Right atrium auricular region (tissue), 2 donors: ENCODE data around the gene PLEKHB1. TPM values are rescaled to one million over a fixed set of nuclear protein-coding genes. Genes with fewer than 3 reads are reported as not detected.
"Not testable (repeated sequence)": the region's sequence is repeated elsewhere in the genome, so short reads cannot be mapped to it uniquely, and the experiment has no call there.

Experiments
- DNase-seq: peaks from one replicate; pipeline ENCODE4 v3.0.0-alpha.2; 2019; ENCODE audit warnings: low spot score
- H3K27ac ChIP-seq, 2 donors: fragments of 200-600 bp; sonication (generic); 1 replicate in 1 of 2; 2 replicates in 1 of 2; pipeline ENCODE4 v1.5.1; 2016 to 2019
- H3K27me3 ChIP-seq, 2 donors: fragments of 200-600 bp; sonication (generic); one replicate each; pipeline versions ENCODE4 v1.5.1 to v1.6.0; 2017 to 2019
- H3K36me3 ChIP-seq: fragments of 200-600 bp; sonication (generic); one replicate; pipeline ENCODE4 v1.5.1; 2016
- H3K4me1 ChIP-seq, 2 donors: fragments of 200-600 bp; sonication (generic); one replicate each; pipeline versions ENCODE4 v1.5.1 to v1.6.0; 2017 to 2019
- H3K4me3 ChIP-seq, 2 donors: fragments of 200-600 bp; sonication (generic); 1 replicate in 1 of 2; 2 replicates in 1 of 2; pipeline ENCODE4 v1.5.1; 2017 to 2019; ENCODE audit warnings: mild to moderate bottlenecking in 1 of 2, moderate library complexity in 1 of 2
- H3K9me3 ChIP-seq, 2 donors: fragments of 200-600 bp; sonication (generic); one replicate each; pipeline ENCODE4 v1.5.1; 2019
- CTCF ChIP-seq, 2 donors: fragments of 200-600 bp; sonication (generic); IDR thresholded peaks; one replicate each; pipeline ENCODE4 v1.5.1; 2019; ENCODE audit warnings: antibody characterized with exemption in 2 of 2
- total RNA-seq, 2 donors: library from RNA; depleted of rRNA; stranded (reverse); fragments of >200 nt; gene quantifications; one replicate each; pipeline ENCODE4 v1.1.0, GENCODE V29; 2016

Gene PLEKHB1
- total RNA-seq, 2 donors from 2014 or later, result 13.0 to 23.8 TPM

- H3K36me3 ChIP-seq, result no peaks in the 10 kb centered on the region
- H3K27ac ChIP-seq, result no peak overlapping the region
- DNase-seq, result no peak
- H3K4me1 ChIP-seq, result peaks cover 0 to 30% of the 10 kb centered on the region in 2 donors
- TF ChIP-seq CTCF (IDR thresholded peaks at IDR 0.05), result no peak
- H3K9me3 ChIP-seq, result no peaks in the 10 kb centered on the region
- no peak overlapping the region for H3K4me3 ChIP-seq
- no peaks in the 10 kb centered on the region for H3K27me3 ChIP-seq
Measured at GRCh38 chr11:73664877-73665276, 18.5 kb downstream of the PLEKHB1 start.

GRCh38 chr11:73667891-73668290, 21.5 kb downstream of the PLEKHB1 start:
- no peak overlapping the region for H3K27ac ChIP-seq
- no peak for TF ChIP-seq CTCF (IDR thresholded peaks at IDR 0.05)
- no peaks in the 10 kb centered on the region for H3K27me3 ChIP-seq
- H3K4me1 ChIP-seq, result peaks cover 0 to 28% of the 10 kb centered on the region in 2 donors
- H3K9me3 ChIP-seq, result no peaks in the 10 kb centered on the region
- DNase-seq, result no peak
- H3K4me3 ChIP-seq, result no peak overlapping the region
- no peaks in the 10 kb centered on the region for H3K36me3 ChIP-seq

- Histone ChIP-seq H3K27me3 (no peaks in the 10 kb centered on the region), H3K36me3 (no peaks in the 10 kb centered on the region), H3K27ac (no peak overlapping the region), H3K4me1 (peaks cover 0 to 10% of the 10 kb centered on the region in 2 donors), H3K9me3 (no peaks in the 10 kb centered on the region), H3K4me3 (no peak overlapping the region)
- no peak for DNase-seq
- TF ChIP-seq CTCF (IDR thresholded peaks at IDR 0.05), result no peak
Measured at GRCh38 chr11:73670808-73671207, 24.4 kb downstream of the PLEKHB1 start.

- no peak for DNase-seq
Measured at GRCh38 chr11:73671701-73672100, 25.3 kb downstream of the PLEKHB1 start.

DNA sequence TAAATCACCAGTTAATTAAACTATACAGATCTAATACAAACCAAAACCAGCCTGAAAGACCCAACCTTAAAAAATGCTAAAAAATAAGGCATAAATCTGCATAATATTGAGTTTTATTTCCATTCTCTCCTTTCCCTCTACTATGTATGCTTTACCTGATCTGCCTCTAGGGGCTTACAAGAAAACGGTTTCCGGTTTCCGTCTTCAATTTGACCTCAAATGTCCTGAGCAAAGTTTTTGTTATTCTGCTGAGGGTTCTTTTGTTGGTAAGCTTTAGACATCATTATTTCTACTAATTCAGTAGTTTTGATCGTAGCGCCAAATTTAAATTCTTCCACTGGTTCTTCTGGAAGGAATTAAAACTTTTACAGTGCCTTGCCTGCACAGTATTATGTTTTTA, 30.2 kb downstream of the PLEKHB1 start:
- H3K36me3 ChIP-seq, result peaks cover 27% of the 10 kb centered on the region
- H3K4me3 ChIP-seq, H3K27me3 ChIP-seq, H3K4me1 ChIP-seq, DNase-seq, H3K27ac ChIP-seq, H3K9me3 ChIP-seq: not testable (repeated sequence)

More at GRCh38 chr11:73671701-73672100, 25.3 kb downstream of the PLEKHB1 start:
- H3K4me1 ChIP-seq, result peaks cover 0 to 10% of the 10 kb centered on the region in 2 donors
- H3K9me3 ChIP-seq, result no peaks in the 10 kb centered on the region
- H3K27ac ChIP-seq, result peak overlapping the region; percentile 57 to 59
- no peaks in the 10 kb centered on the region for H3K27me3 ChIP-seq
- H3K4me3 ChIP-seq, result no peak overlapping the region
- no peak for TF ChIP-seq CTCF (IDR thresholded peaks at IDR 0.05)
- no peaks in the 10 kb centered on the region for H3K36me3 ChIP-seq

DNA sequence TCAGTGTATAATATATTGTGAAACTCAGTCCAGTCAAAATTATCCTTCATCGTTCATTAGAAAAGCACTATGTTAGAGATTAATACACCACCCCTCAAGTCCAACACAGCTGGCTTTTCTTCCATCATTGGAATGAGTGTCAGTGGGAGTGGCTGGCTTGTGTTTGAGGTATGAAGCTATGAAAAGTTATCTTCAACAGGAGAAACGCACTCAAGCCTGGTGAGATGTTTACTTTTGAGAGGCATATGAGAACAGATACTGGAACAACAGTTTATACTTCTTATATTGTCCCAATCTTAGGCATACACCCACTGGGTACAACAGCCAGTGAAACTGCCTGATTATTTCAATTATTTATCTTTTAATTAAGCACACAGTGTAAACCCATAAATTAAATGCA, 34.3 kb downstream of the PLEKHB1 start:
- Histone ChIP-seq H3K27me3 (no peaks in the 10 kb centered on the region), H3K36me3 (peaks cover 27% of the 10 kb centered on the region), H3K9me3 (no peaks in the 10 kb centered on the region), H3K27ac (no peak overlapping the region), H3K4me1 (no peaks in the 10 kb centered on the region), H3K4me3 (no peak overlapping the region)
- no peak for DNase-seq
- TF ChIP-seq CTCF (IDR thresholded peaks at IDR 0.05), result no peak
